ENCODE measurements around the gene THSD7B. TPM values are rescaled to one million over a fixed set of nuclear protein-coding genes. Genes with fewer than 3 reads are reported as not detected.

The THSD7B gene
- total and polyA plus RNA-seq, 8 donors = 0.13 to 4.5 (median 2.7) TPM

GRCh38 chr2:136764452-136765255, 691 bp upstream of the THSD7B start:
- no peaks in the 10 kb centered on the region for H3K36me3 ChIP-seq
- H3K9me3 ChIP-seq = no peaks in the 10 kb centered on the region
- peaks cover 0 to 14% of the 10 kb centered on the region in 2 donors for H3K4me1 ChIP-seq
- ATAC-seq = peak; percentile 83
- no peak for TF ChIP-seq CTCF (IDR thresholded peaks at IDR 0.05)
- no peak overlapping the region for H3K27ac ChIP-seq
- peaks cover 35 to 78% of the 10 kb centered on the region in 2 donors for H3K27me3 ChIP-seq
- H3K4me3 ChIP-seq = peak overlapping the region; percentile 15 to 30
- peak in 3 of 4 donors; percentile 4 to 65 (median 25) for DNase-seq
- intact Hi-C loops (cut with DNase I) = no loop called here

DNA sequence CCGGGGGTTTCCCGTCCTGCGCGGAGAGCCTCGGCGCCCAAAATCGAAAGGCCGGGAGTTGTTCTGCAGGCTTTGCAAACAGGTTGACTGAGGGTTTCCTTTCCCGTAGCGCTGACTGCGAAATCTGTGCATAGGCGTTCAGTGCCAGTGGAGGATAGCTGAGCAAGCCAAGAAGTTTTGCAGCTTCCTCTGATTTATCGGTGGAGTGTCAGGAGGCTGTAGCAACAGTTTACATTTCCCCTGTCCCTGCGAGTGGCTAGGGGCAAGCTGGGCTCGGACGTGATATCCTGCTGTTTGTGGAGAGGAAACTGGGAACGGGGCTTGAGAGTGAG, 694 bp downstream of the THSD7B start:
- peaks cover 35 to 87% of the 10 kb centered on the region in 2 donors for H3K27me3 ChIP-seq
- peak; percentile 58 for ATAC-seq

DNA sequence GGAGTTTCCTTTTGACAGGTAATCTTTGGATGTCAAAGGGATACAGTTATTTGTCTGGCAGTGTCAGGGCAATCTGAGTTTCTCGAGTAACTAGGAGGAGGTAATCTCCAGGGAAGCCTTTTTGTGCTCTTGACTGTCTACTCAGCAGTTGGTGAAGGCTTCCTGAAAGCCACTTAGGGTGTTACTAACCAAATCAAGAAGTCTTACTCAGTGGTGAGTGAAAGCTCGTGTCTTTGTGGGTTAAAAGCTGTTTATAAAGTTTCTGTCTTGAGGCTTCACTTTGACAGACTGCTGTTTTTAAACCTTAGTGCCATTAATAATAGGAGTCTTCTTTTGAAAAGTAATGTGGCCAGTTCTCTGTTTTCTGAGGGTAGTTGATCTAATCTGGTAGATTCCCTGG, 1.7 kb downstream of the THSD7B start:
- H3K36me3 ChIP-seq = no peaks in the 10 kb centered on the region
- H3K27ac ChIP-seq = no peak overlapping the region
- TF ChIP-seq CTCF (IDR thresholded peaks at IDR 0.05) = no peak
- DNase-seq = no peak
- intact Hi-C loops (cut with DNase I) = no loop called here
- ATAC-seq = no peak
- H3K9me3 ChIP-seq = no peaks in the 10 kb centered on the region
- peaks cover 35 to 82% of the 10 kb centered on the region in 2 donors for H3K27me3 ChIP-seq
- H3K4me3 ChIP-seq = no peak overlapping the region
- peaks cover 0 to 14% of the 10 kb centered on the region in 2 donors for H3K4me1 ChIP-seq

More for the DNA sequence above, 694 bp downstream of the THSD7B start:
- peaks cover 0 to 14% of the 10 kb centered on the region in 2 donors for H3K4me1 ChIP-seq
- intact Hi-C loops (cut with DNase I) = no loop called here
- peak in 1 of 4 donors; percentile 10 for DNase-seq
- no peak overlapping the region for H3K27ac ChIP-seq
- H3K4me3 ChIP-seq = peak overlapping the region; percentile 15 to 30
- no peak for TF ChIP-seq CTCF (IDR thresholded peaks at IDR 0.05)
- no peaks in the 10 kb centered on the region for H3K9me3 ChIP-seq
- no peaks in the 10 kb centered on the region for H3K36me3 ChIP-seq

DNA sequence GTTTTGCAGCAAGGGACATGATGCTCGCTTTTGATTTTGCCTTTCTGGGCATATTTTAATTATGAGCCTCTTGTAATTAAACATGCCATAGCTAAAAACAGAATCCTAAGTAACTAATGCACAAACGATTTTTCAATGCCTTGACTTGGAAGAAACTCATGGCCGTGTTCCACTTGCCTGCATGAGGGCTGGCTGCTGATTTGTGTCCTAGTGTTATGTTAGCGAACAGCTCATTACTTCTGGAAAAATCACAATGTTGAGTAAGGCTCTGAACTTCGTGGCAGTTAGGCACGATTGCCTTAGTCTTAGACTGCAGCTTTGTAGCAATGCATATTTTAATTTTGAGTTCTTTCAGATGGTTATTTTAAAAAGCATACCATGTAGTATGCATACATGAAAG, 4.5 kb downstream of the THSD7B start:
- no peak for DNase-seq
- Histone ChIP-seq H3K4me3 (no peak overlapping the region), H3K9me3 (no peaks in the 10 kb centered on the region), H3K27ac (no peak overlapping the region), H3K27me3 (peaks cover 25 to 53% of the 10 kb centered on the region in 2 donors), H3K4me1 (peaks cover 0 to 12% of the 10 kb centered on the region in 2 donors), H3K36me3 (no peaks in the 10 kb centered on the region)
- ATAC-seq = no peak
- TF ChIP-seq CTCF (IDR thresholded peaks at IDR 0.05) = no peak
- intact Hi-C loops (cut with DNase I) = no loop called here

GRCh38 chr2:136770384-136770783, 5.0 kb downstream of the THSD7B start:
- Histone ChIP-seq H3K27me3 (peaks cover 23 to 48% of the 10 kb centered on the region in 2 donors), H3K4me3 (no peak overlapping the region), H3K9me3 (no peaks in the 10 kb centered on the region), H3K36me3 (no peaks in the 10 kb centered on the region), H3K27ac (no peak overlapping the region), H3K4me1 (peaks cover 0 to 7% of the 10 kb centered on the region in 2 donors)
- intact Hi-C loops (cut with DNase I) = no loop called here
- DNase-seq = no peak
- TF ChIP-seq CTCF (IDR thresholded peaks at IDR 0.05) = no peak
- ATAC-seq = no peak
